ENCODE results near the gene MOCS3.

The MOCS3 gene

GRCh38 chr20:51004781-51005180 is 46.2 kb downstream of the MOCS3 start:
- Histone ChIP-seq H3K4me1 (ENCODE audit: insufficient read depth, low read length) (no peaks in the 10 kb centered on the region), H3K27me3 (ENCODE audit: insufficient read depth, low read length) (no peaks in the 10 kb centered on the region), H3K9me3 (ENCODE audit: insufficient read depth, low read depth, low read length) (no peaks in the 10 kb centered on the region), H3K4me3 (ENCODE audit: low read length) (no peak overlapping the region), H3K36me3 (ENCODE audit: insufficient read depth, low read depth, low read length) (0 out of 2 replicates have a peak, but pooled peaks cover 4% of the 10 kb centered on the region), H3K27ac (ENCODE audit: low read length) (no peak overlapping the region), H3K9ac (ENCODE audit: low read depth, low read length) (no peak overlapping the region)

DNA sequence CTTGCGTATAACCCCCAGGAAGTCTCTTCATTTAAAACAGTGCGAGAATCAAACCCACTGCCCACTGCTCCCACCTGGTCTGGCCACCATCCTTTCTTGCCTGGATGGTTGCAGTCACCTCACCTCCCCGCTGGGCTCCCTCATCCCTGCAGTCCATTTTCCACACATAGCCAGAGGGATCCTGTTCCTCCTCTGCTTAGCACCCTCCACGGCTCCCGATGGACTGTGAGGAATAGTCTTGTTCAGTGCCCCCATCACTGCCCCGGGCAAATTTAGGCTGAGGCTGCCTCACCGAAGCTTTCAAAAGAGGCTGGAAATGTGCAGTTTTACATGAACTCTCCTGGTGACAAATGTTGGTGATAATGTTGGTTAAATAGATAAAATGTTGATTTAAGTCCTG is 46.6 kb downstream of the MOCS3 start:
- no peak overlapping the region for H3K9ac ChIP-seq (ENCODE audit: low read depth, low read length)
- no peak overlapping the region for H3K27ac ChIP-seq (ENCODE audit: low read length)
- H3K4me1 ChIP-seq (ENCODE audit: insufficient read depth, low read length), result no peaks in the 10 kb centered on the region
- H3K27me3 ChIP-seq (ENCODE audit: insufficient read depth, low read length), result no peaks in the 10 kb centered on the region
- no peak overlapping the region for H3K4me3 ChIP-seq (ENCODE audit: low read length)
- no peaks in the 10 kb centered on the region for H3K9me3 ChIP-seq (ENCODE audit: insufficient read depth, low read depth, low read length)
- 0 out of 2 replicates have a peak, but pooled peaks cover 4% of the 10 kb centered on the region for H3K36me3 ChIP-seq (ENCODE audit: insufficient read depth, low read depth, low read length)

DNA sequence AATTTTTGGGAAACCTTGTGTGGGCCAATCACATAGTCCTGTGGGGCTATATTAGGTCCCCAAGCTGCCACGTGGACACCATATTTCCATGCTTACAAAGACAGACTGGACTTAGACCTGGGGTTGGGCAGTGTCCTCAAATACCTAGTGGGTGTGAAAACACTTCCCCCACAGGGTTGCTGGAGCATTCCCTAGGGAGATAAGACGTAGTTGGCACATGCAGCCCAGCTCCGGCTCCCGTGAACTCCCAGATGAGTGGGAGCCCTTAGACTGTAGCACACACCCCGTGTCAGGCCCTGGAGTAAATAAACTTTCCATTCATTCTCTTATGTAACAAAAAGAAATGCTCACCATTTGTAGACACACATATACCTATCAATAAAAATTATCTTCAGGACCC is 50.1 kb downstream of the MOCS3 start:
- no peak overlapping the region for H3K9ac ChIP-seq (ENCODE audit: low read depth, low read length)
- no peak overlapping the region for H3K27ac ChIP-seq (ENCODE audit: low read length)
- 0 out of 2 replicates have a peak, but pooled peaks cover 4% of the 10 kb centered on the region for H3K36me3 ChIP-seq (ENCODE audit: insufficient read depth, low read depth, low read length)
- H3K9me3 ChIP-seq (ENCODE audit: insufficient read depth, low read depth, low read length), result no peaks in the 10 kb centered on the region
- H3K4me1 ChIP-seq (ENCODE audit: insufficient read depth, low read length), result no peaks in the 10 kb centered on the region; the same call in 1 of the 2 replicates
- H3K27me3 ChIP-seq (ENCODE audit: insufficient read depth, low read length), result no peaks in the 10 kb centered on the region
- no peak overlapping the region for H3K4me3 ChIP-seq (ENCODE audit: low read length)

DNA sequence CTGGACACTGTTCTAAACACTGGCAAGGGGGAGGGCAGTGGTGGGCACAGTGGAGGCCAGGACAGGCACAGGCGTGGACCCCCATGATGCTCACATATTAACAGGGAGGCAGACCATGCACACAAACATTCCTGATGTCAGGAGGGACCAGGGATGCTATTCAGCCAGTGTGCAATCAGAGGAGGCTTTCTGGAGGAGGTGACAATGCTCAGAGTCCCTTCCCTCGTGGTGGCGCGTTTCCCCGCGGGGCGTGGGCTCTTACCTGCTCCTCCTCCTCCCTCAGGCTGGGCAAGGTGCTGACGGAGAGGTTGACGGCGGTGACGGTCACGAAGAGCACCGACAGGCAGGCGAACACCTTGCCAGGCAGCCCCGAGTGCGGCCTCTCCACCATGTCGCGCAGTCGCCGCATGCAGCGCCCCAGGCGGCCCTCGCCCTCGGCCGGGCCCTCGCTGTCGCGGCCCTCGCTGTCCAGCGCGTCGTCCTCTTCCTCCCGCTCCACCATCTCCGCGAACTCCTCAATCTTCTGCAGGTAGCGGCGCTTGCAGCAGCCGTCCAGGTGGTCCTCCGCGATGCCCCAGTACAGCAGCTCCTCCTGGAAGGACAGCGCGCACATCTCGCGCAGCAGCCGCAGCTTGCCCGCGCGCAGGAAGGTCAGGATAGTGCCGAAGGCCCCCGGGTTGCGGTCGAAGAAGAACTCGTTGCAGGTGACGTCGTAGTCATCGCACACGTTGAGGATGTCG is 50.9 kb downstream of the MOCS3 start:
- H3K4me1 ChIP-seq (ENCODE audit: insufficient read depth, low read length), result peaks cover 7% of the 10 kb centered on the region
- H3K4me3 ChIP-seq (ENCODE audit: low read length), result no peak overlapping the region
- H3K9ac ChIP-seq (ENCODE audit: low read depth, low read length), result no peak overlapping the region
- H3K27me3 ChIP-seq (ENCODE audit: insufficient read depth, low read length), result no peaks in the 10 kb centered on the region
- H3K27ac ChIP-seq (ENCODE audit: low read length), result no peak overlapping the region
- 0 out of 2 replicates have a peak, but pooled peaks cover 4% of the 10 kb centered on the region for H3K36me3 ChIP-seq (ENCODE audit: insufficient read depth, low read depth, low read length)
- no peaks in the 10 kb centered on the region for H3K9me3 ChIP-seq (ENCODE audit: insufficient read depth, low read depth, low read length)

DNA sequence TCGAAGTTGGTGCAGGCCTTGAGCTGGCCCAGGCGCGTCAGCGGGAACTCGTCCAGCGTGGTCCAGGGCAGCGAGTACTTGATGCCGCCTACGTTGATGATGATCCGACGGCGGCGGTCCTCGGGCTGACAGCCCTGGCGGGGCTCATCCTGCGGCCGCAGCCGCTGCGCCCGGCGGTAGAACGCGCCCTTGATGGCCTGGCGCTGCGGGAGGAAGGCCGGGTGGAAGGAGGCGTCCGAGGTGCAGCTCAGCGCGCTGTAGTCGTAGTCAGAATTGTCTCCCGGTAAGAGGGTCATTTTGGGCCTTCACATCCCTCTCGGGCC is 51.4 kb downstream of the MOCS3 start:
- Histone ChIP-seq H3K27me3 (ENCODE audit: insufficient read depth, low read length) (no peaks in the 10 kb centered on the region), H3K9me3 (ENCODE audit: insufficient read depth, low read depth, low read length) (no peaks in the 10 kb centered on the region), H3K4me3 (ENCODE audit: low read length) (no peak overlapping the region), H3K36me3 (ENCODE audit: insufficient read depth, low read depth, low read length) (0 out of 2 replicates have a peak, but pooled peaks cover 4% of the 10 kb centered on the region), H3K27ac (ENCODE audit: low read length) (no peak overlapping the region), H3K9ac (ENCODE audit: low read depth, low read length) (no peak overlapping the region), H3K4me1 (ENCODE audit: insufficient read depth, low read length) (peaks cover 12% of the 10 kb centered on the region)

DNA sequence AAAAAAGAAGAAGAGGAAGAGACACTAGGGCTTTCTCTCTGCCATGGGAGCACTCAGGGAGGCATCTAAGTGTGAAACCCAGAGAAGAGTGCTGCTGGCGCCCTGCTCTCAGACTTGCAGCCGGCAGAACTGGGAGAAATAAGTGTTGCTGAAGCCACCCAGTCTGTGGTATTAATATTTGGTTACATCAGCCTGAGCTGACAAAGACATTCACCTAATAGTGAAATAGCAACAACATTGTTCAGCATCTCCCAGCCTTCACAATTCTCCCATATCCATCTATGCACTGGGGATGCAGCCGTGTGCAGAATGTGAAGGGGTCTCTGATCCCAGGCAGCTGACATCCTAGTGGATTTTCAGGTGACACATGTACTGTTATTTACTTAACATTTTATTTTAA is 52.3 kb downstream of the MOCS3 start:
- Histone ChIP-seq H3K4me3 (ENCODE audit: low read length) (no peak overlapping the region), H3K27ac (ENCODE audit: low read length) (no peak overlapping the region), H3K27me3 (ENCODE audit: insufficient read depth, low read length) (no peaks in the 10 kb centered on the region), H3K36me3 (ENCODE audit: insufficient read depth, low read depth, low read length) (0 out of 2 replicates have a peak, but pooled peaks cover 3% of the 10 kb centered on the region), H3K4me1 (ENCODE audit: insufficient read depth, low read length) (peaks cover 13% of the 10 kb centered on the region), H3K9ac (ENCODE audit: low read depth, low read length) (no peak overlapping the region), H3K9me3 (ENCODE audit: insufficient read depth, low read depth, low read length) (no peaks in the 10 kb centered on the region)

DNA sequence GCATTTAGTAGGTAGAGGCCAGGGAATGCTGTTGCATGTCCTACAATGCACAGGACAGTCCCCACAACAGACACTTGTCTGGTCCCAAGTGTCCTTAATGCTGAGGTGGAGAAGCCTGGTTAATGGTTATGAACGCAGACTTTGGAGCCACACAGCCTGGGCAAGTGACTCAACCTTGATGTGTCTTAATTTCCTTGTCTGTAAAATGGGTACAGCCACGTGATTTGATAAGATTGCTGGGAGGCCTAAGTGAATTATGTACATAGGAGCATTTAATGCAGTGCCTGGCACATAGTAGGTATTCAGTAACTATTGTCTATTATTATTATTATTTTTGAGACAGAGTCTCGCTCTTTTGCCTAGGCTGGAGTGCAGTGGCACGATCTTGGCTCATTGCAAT is 52.9 kb downstream of the MOCS3 start:
- no peaks in the 10 kb centered on the region for H3K27me3 ChIP-seq (ENCODE audit: insufficient read depth, low read length)
- no peak overlapping the region for H3K9ac ChIP-seq (ENCODE audit: low read depth, low read length)
- no peak overlapping the region for H3K27ac ChIP-seq (ENCODE audit: low read length)
- H3K36me3 ChIP-seq (ENCODE audit: insufficient read depth, low read depth, low read length), result no peaks in the 10 kb centered on the region
- no peak overlapping the region for H3K4me3 ChIP-seq (ENCODE audit: low read length)
- H3K4me1 ChIP-seq (ENCODE audit: insufficient read depth, low read length), result peaks cover 13% of the 10 kb centered on the region
- H3K9me3 ChIP-seq (ENCODE audit: insufficient read depth, low read depth, low read length), result no peaks in the 10 kb centered on the region

- no peaks in the 10 kb centered on the region for H3K36me3 ChIP-seq (ENCODE audit: insufficient read depth, low read depth, low read length)
- H3K4me3 ChIP-seq (ENCODE audit: low read length), result no peak overlapping the region
- no peaks in the 10 kb centered on the region for H3K9me3 ChIP-seq (ENCODE audit: insufficient read depth, low read depth, low read length)
- no peaks in the 10 kb centered on the region for H3K27me3 ChIP-seq (ENCODE audit: insufficient read depth, low read length)
- no peak overlapping the region for H3K9ac ChIP-seq (ENCODE audit: low read depth, low read length)
- peaks cover 13% of the 10 kb centered on the region for H3K4me1 ChIP-seq (ENCODE audit: insufficient read depth, low read length)
- H3K27ac ChIP-seq (ENCODE audit: low read length), result no peak overlapping the region
These were observed 53.7 kb downstream of the MOCS3 start for GRCh38 chr20:51012357-51012756.

Measured in iPS-20b (cell line).